ENCODE data around the gene CLASP1. TPM values are rescaled to one million over a fixed set of nuclear protein-coding genes. Genes with fewer than 3 reads are reported as not detected.

Gene CLASP1
- total RNA-seq, 3 donors from 2014 or later, result 30.0 to 64.6 (median 35.1) TPM

GRCh38 chr2:121530212-121530705 is 119.0 kb downstream of the CLASP1 start:
- peak; percentile 89 for ATAC-seq
- TF ChIP-seq, protein P1, sequence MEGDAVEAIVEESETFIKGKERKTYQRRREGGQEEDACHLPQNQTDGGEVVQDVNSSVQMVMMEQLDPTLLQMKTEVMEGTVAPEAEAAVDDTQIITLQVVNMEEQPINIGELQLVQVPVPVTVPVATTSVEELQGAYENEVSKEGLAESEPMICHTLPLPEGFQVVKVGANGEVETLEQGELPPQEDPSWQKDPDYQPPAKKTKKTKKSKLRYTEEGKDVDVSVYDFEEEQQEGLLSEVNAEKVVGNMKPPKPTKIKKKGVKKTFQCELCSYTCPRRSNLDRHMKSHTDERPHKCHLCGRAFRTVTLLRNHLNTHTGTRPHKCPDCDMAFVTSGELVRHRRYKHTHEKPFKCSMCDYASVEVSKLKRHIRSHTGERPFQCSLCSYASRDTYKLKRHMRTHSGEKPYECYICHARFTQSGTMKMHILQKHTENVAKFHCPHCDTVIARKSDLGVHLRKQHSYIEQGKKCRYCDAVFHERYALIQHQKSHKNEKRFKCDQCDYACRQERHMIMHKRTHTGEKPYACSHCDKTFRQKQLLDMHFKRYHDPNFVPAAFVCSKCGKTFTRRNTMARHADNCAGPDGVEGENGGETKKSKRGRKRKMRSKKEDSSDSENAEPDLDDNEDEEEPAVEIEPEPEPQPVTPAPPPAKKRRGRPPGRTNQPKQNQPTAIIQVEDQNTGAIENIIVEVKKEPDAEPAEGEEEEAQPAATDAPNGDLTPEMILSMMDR (IDR thresholded peaks at IDR 0.05), result no peak
- peak overlapping the region; percentile 33 for H3K4me3 ChIP-seq
- intact Hi-C loops (cut with DNase I, micrococcal nuclease), result loop anchor here (10.0 kb wide), 2 partner anchors 115 to 195 kb away; partner anchors contain the start of gene CLASP1 (in 1 of the 2)
- H3K9me3 ChIP-seq, result no peaks in the 10 kb centered on the region
- H3K4me1 ChIP-seq (ENCODE audit: low read depth), result peaks cover 12% of the 10 kb centered on the region
- peak; percentile 88 to 90 (median 89) for DNase-seq
- no peaks in the 10 kb centered on the region for H3K36me3 ChIP-seq (ENCODE audit: low read depth)

GRCh38 chr2:121529439-121530211 is 119.6 kb downstream of the CLASP1 start:
- peak in 1 of 3 donors; percentile 59 for DNase-seq
- TF ChIP-seq, protein P1 (IDR thresholded peaks at IDR 0.05), result no peak
- Histone ChIP-seq H3K36me3 (ENCODE audit: low read depth) (no peaks in the 10 kb centered on the region), H3K4me3 (peak overlapping the region; percentile 33), H3K4me1 (ENCODE audit: low read depth) (peaks cover 12% of the 10 kb centered on the region), H3K9me3 (no peaks in the 10 kb centered on the region)
- intact Hi-C loops (cut with DNase I, micrococcal nuclease), result loop anchor here (10.0 kb wide), 2 partner anchors 115 to 195 kb away; partner anchors contain the start of gene CLASP1 (in 1 of the 2)
- peak; percentile 32 for ATAC-seq

- intact Hi-C loops (cut with DNase I, micrococcal nuclease), result no loop called here
- TF ChIP-seq, protein P1 (IDR thresholded peaks at IDR 0.05), result no peak
- Histone ChIP-seq H3K36me3 (ENCODE audit: low read depth) (no peaks in the 10 kb centered on the region), H3K4me3 (no peak overlapping the region), H3K4me1 (ENCODE audit: low read depth) (peaks cover 12% of the 10 kb centered on the region), H3K9me3 (no peaks in the 10 kb centered on the region)
- DNase-seq, result no peak
- ATAC-seq, result no peak
These were observed 122.1 kb downstream of the CLASP1 start for GRCh38 chr2:121527009-121527682.

DNA sequence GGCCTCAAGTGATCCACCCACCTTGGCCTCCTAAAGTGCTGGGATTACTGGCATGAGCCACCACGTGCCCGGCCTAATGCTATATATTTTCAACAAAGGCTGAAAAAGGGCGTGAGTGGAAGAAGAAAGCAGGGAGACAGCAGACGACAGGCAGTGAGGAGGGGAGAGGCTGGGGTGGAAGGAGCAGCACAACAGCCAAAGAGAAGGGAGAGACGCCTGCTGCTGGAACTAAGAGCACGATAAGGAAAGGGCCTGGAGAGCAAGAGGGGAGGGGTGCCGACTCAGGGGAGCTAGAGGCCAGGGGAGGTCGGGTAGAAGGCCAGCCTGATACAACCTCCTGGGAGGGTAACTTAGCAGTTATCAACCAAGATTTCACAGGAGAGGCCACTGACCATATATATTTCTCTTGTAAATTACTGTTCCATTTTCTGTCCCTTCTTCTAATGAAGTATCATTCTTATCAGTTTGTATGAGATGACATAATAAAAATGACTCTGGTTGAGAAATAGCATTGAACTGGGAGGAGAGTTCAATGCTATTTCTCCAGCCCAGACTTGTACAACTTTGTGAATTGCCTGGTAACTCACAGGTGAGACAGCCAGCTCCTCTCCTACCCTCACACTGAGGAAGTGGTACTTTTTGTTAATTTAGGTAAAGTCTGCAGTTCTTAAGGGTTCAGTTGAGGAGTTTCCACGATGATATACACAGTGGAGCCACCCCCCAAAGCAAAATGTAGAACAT is 124.4 kb downstream of the CLASP1 start:
- TF ChIP-seq, protein P1 (IDR thresholded peaks at IDR 0.05), result no peak
- Histone ChIP-seq H3K36me3 (ENCODE audit: low read depth) (no peaks in the 10 kb centered on the region), H3K4me1 (ENCODE audit: low read depth) (peaks cover 7% of the 10 kb centered on the region), H3K4me3 (no peak overlapping the region), H3K9me3 (no peaks in the 10 kb centered on the region)
- intact Hi-C loops (cut with DNase I, micrococcal nuclease), result no loop called here
- no peak for ATAC-seq
- no peak for DNase-seq

GRCh38 chr2:121521359-121521758 is 127.9 kb downstream of the CLASP1 start:
- no peak for ATAC-seq
- DNase-seq, result no peak
- no peaks in the 10 kb centered on the region for H3K4me1 ChIP-seq (ENCODE audit: low read depth)
- intact Hi-C loops (cut with DNase I, micrococcal nuclease), result no loop called here
- TF ChIP-seq, protein P1 (IDR thresholded peaks at IDR 0.05), result no peak
- H3K9me3 ChIP-seq, result no peaks in the 10 kb centered on the region
- no peaks in the 10 kb centered on the region for H3K36me3 ChIP-seq (ENCODE audit: low read depth)
- no peak overlapping the region for H3K4me3 ChIP-seq
